ENCODE results near the gene AHDC1. TPM values are rescaled to one million over a fixed set of nuclear protein-coding genes. Genes with fewer than 3 reads are reported as not detected.

Gene AHDC1
- total RNA-seq, 2 donors from 2014 or later, result 27.1 to 83.7 TPM

DNA sequence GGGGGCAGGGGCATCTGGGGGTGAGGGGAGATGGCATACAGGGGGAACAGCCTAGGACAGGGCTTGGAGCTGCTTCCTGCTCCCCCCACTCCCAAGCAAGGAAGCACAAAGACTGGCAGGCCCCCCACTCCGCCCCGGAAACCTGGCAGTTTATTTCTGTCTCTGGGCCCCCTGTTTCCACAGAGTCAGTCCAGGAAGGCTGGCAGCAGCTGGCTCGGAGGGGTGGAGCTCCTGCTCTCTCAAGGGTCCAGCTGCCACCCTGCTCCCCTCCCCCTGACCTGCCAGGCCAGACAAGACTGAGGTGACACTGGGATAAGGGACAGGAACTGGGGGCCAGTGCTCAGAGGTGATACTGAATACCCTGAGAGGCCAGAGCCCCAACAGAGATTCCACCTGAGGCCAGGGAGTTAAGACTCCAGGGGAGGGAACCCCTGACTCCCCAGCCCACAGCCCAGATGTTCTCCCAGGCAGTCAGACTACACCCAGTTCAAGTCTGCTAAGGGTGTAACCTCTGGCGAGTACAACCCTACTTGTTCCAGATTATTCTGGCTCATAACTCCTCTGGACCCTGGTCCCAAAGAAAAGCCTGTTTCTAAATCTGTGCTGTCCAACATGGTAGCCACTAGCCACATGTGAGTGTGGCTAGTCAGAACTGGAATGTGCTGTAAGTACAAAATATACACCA is 26.3 kb downstream of the AHDC1 start:
- Histone ChIP-seq H3K27ac (peak overlapping the region in 1 of 2 donors; percentile 6), H3K4me1 (replicated peaks) (peaks cover 4% of the 10 kb centered on the region), H3K9me3 (no peaks in the 10 kb centered on the region), H3K36me3 (no peaks in the 10 kb centered on the region), H3K4me3 (no peak overlapping the region), H3K27me3 (replicated peaks; ENCODE audit: insufficient read depth) (no peaks in the 10 kb centered on the region)
- intact Hi-C loops (cut with DNase I), result no loop called here
- DNase-seq (ENCODE audit: low spot score), result no peak
- TF ChIP-seq POLR2A (IDR thresholded peaks at IDR 0.05) (no peak), CTCF (IDR thresholded peaks at IDR 0.05) (no peak), POLR2AphosphoS5 (IDR thresholded peaks at IDR 0.05) (no peak)
- WGBS, result 58% methylated on average over 4 of the region's 4 CpGs

- Histone ChIP-seq H3K4me3 (no peak overlapping the region), H3K36me3 (no peaks in the 10 kb centered on the region), H3K27me3 (replicated peaks; ENCODE audit: insufficient read depth) (no peaks in the 10 kb centered on the region), H3K4me1 (replicated peaks) (peaks cover 8% of the 10 kb centered on the region), H3K27ac (peak overlapping the region; percentile 6 to 86), H3K9me3 (no peaks in the 10 kb centered on the region)
- intact Hi-C loops (cut with DNase I), result no loop called here
- 57% methylated on average over 7 of the region's 7 CpGs for WGBS
- no peak for DNase-seq (ENCODE audit: low spot score)
- TF ChIP-seq POLR2AphosphoS5 (IDR thresholded peaks at IDR 0.05) (no peak), POLR2A (IDR thresholded peaks at IDR 0.05) (no peak), CTCF (IDR thresholded peaks at IDR 0.05) (no peak)
Measured at GRCh38 chr1:27576806-27577227, 27.1 kb downstream of the AHDC1 start.

DNA sequence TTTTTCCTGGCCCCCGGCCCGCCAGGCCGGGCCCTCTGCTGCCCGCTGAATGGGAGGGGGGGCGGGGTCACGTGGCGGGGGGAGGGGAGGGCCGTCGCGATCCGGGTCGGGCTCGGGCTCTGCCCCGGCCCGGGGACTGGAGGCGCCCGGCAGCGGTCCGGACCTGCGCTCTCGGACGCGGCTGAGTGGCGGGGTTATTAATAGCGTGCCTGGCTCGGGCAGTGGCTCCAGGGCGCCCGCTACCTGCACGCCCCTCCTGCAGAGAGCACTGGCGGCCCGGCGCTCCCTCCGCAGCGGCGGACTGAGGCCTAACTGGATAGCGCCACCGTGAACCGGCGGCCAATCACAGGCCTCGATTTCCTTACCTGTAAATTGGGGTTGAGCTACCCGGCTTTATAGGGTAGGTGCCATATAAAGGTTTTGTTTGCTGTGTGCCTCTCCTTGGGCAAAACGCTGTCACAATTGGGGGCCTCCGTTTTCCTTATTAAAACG is 28.1 kb downstream of the AHDC1 start:
- Histone ChIP-seq H3K9me3 (no peaks in the 10 kb centered on the region), H3K27ac (peak overlapping the region; percentile 86 to 91), H3K4me3 (peak overlapping the region; percentile 38 to 52), H3K27me3 (replicated peaks; ENCODE audit: insufficient read depth) (no peaks in the 10 kb centered on the region), H3K4me1 (replicated peaks) (peaks cover 17% of the 10 kb centered on the region), H3K36me3 (no peaks in the 10 kb centered on the region)
- intact Hi-C loops (cut with DNase I), result no loop called here
- TF ChIP-seq POLR2A (IDR thresholded peaks at IDR 0.05), result peak; percentile 7
- TF ChIP-seq POLR2AphosphoS5 (IDR thresholded peaks at IDR 0.05), result no peak
- peak in 3 of 4 experiments; percentile 15 to 31 (median 28) for TF ChIP-seq CTCF (IDR thresholded peaks at IDR 0.05)
- DNase-seq (ENCODE audit: low spot score), result peak; percentile 59
- WGBS, result 4% methylated on average over 37 of the region's 44 CpGs

DNA sequence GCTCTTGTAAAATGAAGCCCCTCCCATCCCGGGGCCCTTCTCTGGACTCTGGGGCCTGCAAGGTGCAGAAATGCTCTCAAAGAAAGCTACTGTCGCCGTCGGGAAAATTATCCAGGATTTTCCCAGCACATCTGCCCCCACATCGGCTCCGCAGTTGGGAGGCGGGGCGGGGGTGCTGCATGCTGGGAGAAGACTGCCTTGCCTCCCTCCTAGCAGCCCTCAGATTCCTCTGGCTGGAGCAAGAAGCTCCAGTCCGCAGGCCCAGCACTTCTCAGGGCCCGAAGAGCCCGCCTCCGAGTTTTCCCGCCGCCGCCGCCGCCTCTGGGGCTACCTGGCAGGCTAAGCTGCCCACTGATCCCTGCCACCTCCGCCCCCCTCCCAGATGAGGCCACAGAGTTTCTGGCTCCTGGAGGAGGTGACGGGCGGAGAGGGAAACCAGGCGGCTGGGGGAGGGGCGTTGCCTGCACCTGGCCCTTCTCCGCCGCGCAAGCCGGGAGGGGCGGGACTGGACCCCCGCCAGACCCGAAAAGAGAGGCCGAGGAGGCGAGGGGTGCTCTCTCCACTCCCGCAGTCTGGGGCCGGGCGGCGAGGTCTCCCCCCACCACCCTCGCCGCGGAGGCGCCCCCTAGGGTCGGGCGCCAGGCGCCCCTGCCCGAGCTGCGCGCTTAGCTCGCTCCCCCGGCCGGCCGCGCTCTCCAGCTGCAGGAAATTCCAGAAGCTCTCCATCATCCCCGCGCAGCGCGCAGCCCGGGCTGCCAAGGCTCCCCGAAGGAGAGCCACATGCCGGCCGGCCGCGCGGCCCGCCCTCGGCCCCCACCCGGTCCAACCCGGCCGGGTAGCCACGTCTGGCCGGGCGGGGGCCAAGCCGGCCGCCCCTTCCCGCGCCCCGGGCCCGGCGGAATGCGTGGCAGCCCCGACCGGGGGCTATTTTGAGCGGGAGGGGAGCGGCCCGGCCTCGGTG is 28.8 kb downstream of the AHDC1 start:
- DNase-seq (ENCODE audit: low spot score), result peak; percentile 52
- intact Hi-C loops (cut with DNase I), result no loop called here
- H3K4me1 ChIP-seq (replicated peaks), result peaks cover 21% of the 10 kb centered on the region
- WGBS, result 14% methylated on average over 72 of the region's 83 CpGs
- H3K9me3 ChIP-seq, result no peaks in the 10 kb centered on the region
- H3K27ac ChIP-seq, result peak overlapping the region; percentile 86 to 91
- peak in 2 of 4 experiments; percentile 38 to 39 for TF ChIP-seq CTCF (IDR thresholded peaks at IDR 0.05)
- no peak for TF ChIP-seq POLR2AphosphoS5 (IDR thresholded peaks at IDR 0.05)
- peak overlapping the region; percentile 38 to 52 for H3K4me3 ChIP-seq
- no peaks in the 10 kb centered on the region for H3K27me3 ChIP-seq (replicated peaks; ENCODE audit: insufficient read depth)
- H3K36me3 ChIP-seq, result no peaks in the 10 kb centered on the region

All from prostate gland (tissue), 2 donors.